Stimulated activated naive B cell treated with anti-CD40 and anti-IgM and Interleukin-4, amounts not matched to agents 10 μg/mL and 1 μg/mL and 100 μg/mL, for 72 hours (primary cell): ENCODE results near the gene PCDH15.

Experiments
- ATAC-seq, 2 donors: fragments of 150-1000 bp; cut with Tn5 transposase; replicated peaks; 2 replicates each; pipeline ENCODE4 v1.10.0; 2021; ENCODE audit warnings: moderate library complexity in 1 of 2
- DNase-seq: peaks from one replicate; pipeline ENCODE4 v3.0.0; 2021
- H3K27ac Mint-ChIP-seq: one replicate; pipeline ENCODE4 v1.8.0; 2022; ENCODE audit warnings: mild to moderate bottlenecking, mixed read lengths
- H3K27me3 Mint-ChIP-seq, 2 donors: one replicate each; pipeline ENCODE4 v1.8.0; 2022; ENCODE audit warnings: mixed read lengths in 2 of 2
- H3K36me3 Mint-ChIP-seq, 2 donors: one replicate each; pipeline ENCODE4 v1.8.0; 2022; ENCODE audit warnings: mixed read lengths in 2 of 2, mild to moderate bottlenecking in 1 of 2
- H3K4me1 Mint-ChIP-seq, 2 donors: one replicate each; pipeline ENCODE4 v1.8.0; 2022; ENCODE audit warnings: mixed read lengths in 2 of 2, mild to moderate bottlenecking in 1 of 2
- H3K4me3 Mint-ChIP-seq, 2 donors: one replicate each; pipeline ENCODE4 v1.8.0; 2022; ENCODE audit warnings: mild to moderate bottlenecking in 2 of 2, mixed read lengths in 2 of 2, moderate library complexity in 1 of 2
- H3K9me3 Mint-ChIP-seq, 2 donors: one replicate each; pipeline ENCODE4 v1.8.0; 2022; ENCODE audit warnings: mixed read lengths in 2 of 2, mild to moderate bottlenecking in 1 of 2

The PCDH15 gene

DNA sequence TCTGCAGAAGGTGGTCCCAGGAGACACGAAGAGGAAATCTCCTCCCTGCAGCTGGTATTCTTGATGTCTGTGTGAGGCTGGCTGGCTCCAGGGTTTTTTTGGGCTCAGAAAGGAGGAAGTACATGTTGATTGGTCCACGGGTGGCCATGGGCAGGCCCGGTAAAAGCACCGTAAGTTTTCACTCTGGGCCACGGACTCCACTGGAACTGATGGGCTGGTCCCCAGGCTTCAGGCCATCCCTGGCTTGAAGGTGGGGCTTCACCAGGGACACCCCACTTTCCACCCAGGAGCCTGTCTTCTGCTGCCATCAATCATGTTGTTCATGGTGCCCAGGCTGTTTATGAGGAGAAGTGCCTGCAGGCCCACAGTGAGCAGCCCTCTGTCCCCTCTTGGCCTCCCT is 736.8 kb downstream of the PCDH15 start:
- Mint-ChIP-seq H3K27me3 (no peaks in the 10 kb centered on the region), H3K4me3 (no peak overlapping the region), H3K27ac (no peak overlapping the region), H3K36me3 (no peaks in the 10 kb centered on the region), H3K9me3 (peaks cover 0 to 2% of the 10 kb centered on the region in 2 donors), H3K4me1 (no peaks in the 10 kb centered on the region)
- no peak for ATAC-seq
- no peak for DNase-seq

DNA sequence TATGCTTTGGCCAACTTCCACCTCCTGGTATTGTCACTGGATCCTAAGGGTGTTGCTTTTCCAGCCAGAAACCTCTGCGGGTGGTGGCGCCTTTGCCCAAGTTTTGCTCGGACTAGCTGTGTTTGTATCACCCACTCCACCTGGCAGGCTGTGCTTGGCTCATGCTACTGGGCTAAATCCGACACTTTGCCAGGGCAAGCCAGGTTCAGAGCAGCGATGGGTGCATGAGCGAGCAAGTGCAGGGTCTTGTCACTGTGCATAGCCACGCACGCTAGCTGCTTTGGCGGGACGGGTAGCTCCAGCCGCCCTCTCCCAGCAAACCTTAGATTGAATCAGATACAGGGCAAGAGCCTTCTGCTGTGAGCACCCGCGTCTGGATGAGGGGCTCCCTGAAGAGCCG is 737.5 kb downstream of the PCDH15 start:
- DNase-seq, result no peak
- Mint-ChIP-seq H3K4me1 (no peaks in the 10 kb centered on the region), H3K4me3 (no peak overlapping the region), H3K27me3 (no peaks in the 10 kb centered on the region), H3K27ac (no peak overlapping the region), H3K9me3 (peaks cover 0 to 2% of the 10 kb centered on the region in 2 donors), H3K36me3 (no peaks in the 10 kb centered on the region)
- ATAC-seq, result no peak

DNA sequence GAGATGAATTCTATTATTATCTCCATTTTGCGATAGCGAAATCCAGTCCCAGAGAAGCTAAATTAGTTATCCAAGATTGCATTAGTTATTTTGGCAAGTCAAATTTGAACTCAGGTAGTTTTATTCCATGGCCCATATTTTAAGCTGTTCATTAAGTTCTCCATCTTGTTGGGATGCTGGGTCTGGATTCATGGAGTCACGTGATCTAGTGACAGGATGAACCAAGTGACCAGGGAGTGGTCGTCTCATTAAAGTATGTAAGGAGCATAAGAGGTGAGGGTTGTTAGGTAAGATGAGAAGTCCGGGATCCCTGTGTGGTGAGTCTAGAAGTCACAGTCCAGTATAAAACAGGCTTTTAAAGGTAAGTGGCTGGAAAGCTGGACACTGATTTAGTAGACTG is 740.5 kb downstream of the PCDH15 start:
- H3K4me3 Mint-ChIP-seq, result no peak overlapping the region

DNA sequence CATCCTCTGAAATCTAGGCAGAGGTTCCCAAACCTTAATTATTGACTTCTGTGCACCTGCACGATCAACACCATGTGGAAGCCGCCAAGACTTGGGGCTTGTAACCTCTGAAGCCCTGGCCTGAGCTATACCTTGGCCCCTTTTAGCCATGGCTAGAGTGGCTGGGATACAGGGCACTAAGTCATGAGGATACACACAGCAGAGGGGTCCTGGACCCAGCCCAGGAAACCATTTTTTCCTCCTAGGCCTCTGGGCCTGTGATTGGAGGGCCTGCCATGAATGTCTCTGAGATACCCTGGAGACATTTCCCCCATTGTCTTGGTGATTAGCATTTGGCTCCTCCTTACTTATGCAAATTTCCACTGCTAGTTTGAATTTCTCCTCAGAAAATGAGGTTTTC is 743.7 kb downstream of the PCDH15 start:
- no peaks in the 10 kb centered on the region for H3K4me1 Mint-ChIP-seq
- H3K27me3 Mint-ChIP-seq, result no peaks in the 10 kb centered on the region
- no peak overlapping the region for H3K4me3 Mint-ChIP-seq

More for the DNA sequence above, 740.5 kb downstream of the PCDH15 start:
- Mint-ChIP-seq H3K36me3 (peaks cover 0 to 2% of the 10 kb centered on the region in 2 donors), H3K4me1 (no peaks in the 10 kb centered on the region), H3K9me3 (peaks cover 6 to 13% of the 10 kb centered on the region in 2 donors), H3K27ac (no peak overlapping the region), H3K27me3 (no peaks in the 10 kb centered on the region)
- no peak for ATAC-seq
- no peak for DNase-seq

DNA sequence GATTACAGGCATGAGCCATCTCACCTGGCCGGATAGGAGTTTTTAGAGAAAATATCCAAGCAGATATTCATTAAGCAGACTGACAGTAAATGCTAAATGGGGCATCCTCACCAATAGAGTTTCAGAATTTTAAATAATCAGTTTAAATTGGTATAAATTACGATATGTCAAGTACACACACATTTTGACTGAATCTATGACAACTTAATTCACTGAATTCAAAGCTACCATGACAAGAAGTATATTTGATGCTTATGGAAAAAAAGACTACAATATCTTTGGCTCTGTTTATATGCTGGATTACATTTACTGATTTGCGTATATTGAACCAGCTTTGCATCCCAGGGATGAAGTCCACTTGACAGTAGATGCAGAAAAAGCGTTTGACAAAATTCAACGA is 774.7 kb downstream of the PCDH15 start:
- Mint-ChIP-seq H3K4me3 (no peak overlapping the region), H3K4me1 (no peaks in the 10 kb centered on the region), H3K9me3 (peaks cover 1 to 4% of the 10 kb centered on the region in 2 donors), H3K27ac (no peak overlapping the region), H3K27me3 (no peaks in the 10 kb centered on the region), H3K36me3 (no peaks in the 10 kb centered on the region)
- no peak for DNase-seq
- no peak for ATAC-seq

More for the DNA sequence above, 743.7 kb downstream of the PCDH15 start:
- H3K36me3 Mint-ChIP-seq, result peaks cover 0 to 2% of the 10 kb centered on the region in 2 donors
- no peak overlapping the region for H3K27ac Mint-ChIP-seq
- H3K9me3 Mint-ChIP-seq, result peaks cover 12 to 13% of the 10 kb centered on the region in 2 donors
- ATAC-seq (no peak), DNase-seq (no peak)

DNA sequence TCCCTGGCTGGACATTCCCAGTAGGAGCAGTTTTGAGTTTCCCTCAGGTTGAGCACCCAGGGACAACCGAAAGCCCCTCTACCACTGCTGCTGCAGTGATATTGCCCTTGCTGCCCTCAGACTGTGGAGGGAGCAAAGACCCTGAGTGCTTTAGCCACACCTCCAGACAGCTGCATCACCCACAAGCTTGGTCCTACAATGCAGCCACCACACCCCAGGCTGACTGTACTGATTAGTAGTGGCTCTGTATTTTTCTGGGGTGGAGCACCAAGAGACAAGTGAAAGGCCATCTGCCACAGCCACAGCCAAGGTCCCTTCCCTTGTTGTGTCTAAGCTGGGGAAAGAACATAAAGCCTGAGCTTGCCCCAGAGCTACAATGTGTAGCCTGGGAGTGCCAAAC is 789.9 kb downstream of the PCDH15 start:
- ATAC-seq (no peak), DNase-seq (no peak)
- peaks cover 6 to 19% of the 10 kb centered on the region in 2 donors for H3K9me3 Mint-ChIP-seq
- no peaks in the 10 kb centered on the region for H3K4me1 Mint-ChIP-seq
- H3K27ac Mint-ChIP-seq, result no peak overlapping the region
- H3K27me3 Mint-ChIP-seq, result no peaks in the 10 kb centered on the region
- H3K4me3 Mint-ChIP-seq, result no peak overlapping the region
- no peaks in the 10 kb centered on the region for H3K36me3 Mint-ChIP-seq

DNA sequence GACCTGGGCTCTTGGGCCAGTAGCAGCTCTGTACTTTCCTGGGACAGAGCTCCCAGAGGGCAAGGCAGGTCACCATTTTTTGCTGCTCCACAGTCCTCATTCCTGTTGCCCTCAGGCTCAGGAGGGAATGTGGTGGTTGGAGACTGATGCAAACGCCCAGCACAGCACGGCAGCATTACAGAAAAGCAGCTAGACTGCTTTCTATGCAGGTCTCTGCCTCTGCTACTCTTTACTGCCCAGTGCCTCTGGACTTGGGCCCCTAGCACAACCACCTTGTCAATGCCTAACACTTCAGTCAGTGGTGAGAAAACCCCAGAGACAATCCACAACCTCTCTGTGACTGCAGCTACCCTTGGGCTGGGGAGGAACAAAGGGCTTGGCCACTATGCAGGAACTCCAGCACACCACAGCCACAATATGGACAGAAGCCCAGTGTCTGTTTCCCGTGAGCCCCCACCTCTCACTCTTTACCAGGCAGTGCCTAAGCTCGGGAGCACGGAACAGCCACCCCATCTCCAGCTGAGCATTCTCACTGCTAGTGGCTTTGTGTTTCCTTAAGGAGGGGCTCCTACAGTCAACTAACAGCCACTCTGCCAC is 790.6 kb downstream of the PCDH15 start:
- no peak overlapping the region for H3K4me3 Mint-ChIP-seq
- no peaks in the 10 kb centered on the region for H3K36me3 Mint-ChIP-seq
- ATAC-seq (no peak), DNase-seq (no peak)
- H3K4me1 Mint-ChIP-seq, result no peaks in the 10 kb centered on the region
- H3K9me3 Mint-ChIP-seq, result peaks cover 4 to 15% of the 10 kb centered on the region in 2 donors
- H3K27me3 Mint-ChIP-seq, result no peaks in the 10 kb centered on the region
- H3K27ac Mint-ChIP-seq, result no peak overlapping the region

DNA sequence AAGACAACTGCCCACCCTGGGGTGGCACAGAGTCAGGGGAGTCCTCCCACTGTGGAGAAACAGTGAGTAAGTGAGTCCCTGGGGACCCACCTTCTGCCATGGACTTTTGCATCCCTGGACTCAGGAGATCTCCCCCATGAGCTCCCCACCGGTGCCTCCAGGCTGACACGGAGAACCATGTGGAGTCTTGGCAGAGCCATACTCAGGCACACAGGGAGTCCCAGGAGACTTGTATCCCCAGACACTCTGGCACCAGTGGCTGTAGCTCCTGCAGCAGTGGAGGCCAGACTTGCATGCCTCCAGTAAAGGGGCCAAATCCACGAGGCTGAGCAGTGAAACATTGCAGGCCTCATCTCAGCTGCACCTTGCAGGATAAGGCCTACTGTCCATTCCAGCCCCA is 791.4 kb downstream of the PCDH15 start:
- DNase-seq (no peak), ATAC-seq (no peak)
- Mint-ChIP-seq H3K36me3 (no peaks in the 10 kb centered on the region), H3K27ac (no peak overlapping the region), H3K9me3 (peaks cover 4 to 14% of the 10 kb centered on the region in 2 donors), H3K4me1 (no peaks in the 10 kb centered on the region), H3K27me3 (no peaks in the 10 kb centered on the region), H3K4me3 (no peak overlapping the region)

DNA sequence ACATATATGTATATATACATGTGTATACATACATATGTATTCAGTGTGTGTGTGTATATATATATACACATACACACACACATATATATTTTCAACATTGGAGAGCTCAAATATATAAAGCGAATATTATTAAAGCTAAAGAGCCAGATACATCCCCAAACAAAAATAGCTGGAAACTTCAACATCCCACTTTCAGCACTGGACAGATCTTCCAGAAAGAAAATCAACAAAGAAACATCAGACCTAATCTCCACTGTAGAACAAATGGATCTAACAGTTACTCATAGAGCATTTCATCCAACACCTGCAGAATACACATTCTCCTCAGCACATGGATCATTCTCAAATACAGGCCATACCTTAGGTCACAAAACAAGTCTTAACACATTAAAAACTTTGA is 799.0 kb downstream of the PCDH15 start:
- H3K27ac Mint-ChIP-seq, result no peak overlapping the region
- no peaks in the 10 kb centered on the region for H3K36me3 Mint-ChIP-seq
- H3K4me1 Mint-ChIP-seq, result no peaks in the 10 kb centered on the region
- DNase-seq (no peak), ATAC-seq (no peak)
- H3K27me3 Mint-ChIP-seq, result no peaks in the 10 kb centered on the region
- H3K4me3 Mint-ChIP-seq, result no peak overlapping the region
- H3K9me3 Mint-ChIP-seq, result peaks cover 0 to 2% of the 10 kb centered on the region in 2 donors

DNA sequence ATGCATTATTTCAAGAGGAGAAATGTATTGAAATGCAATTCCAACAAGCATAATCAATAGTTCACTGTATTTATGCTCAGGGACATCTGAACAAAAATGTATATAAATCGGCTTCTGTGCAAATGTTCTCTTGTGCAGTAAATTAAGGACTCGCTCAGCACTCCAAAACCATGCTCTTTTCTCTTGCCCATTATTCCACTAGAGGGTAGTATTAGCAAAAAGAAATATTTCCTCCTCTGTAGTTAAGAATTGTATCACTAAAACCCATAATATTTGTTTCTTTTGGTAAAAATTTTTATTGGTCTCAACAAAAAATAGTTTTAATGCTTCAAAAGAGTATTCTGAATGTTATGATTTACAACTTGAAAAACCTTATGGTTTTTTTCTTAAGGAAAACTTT is 803.1 kb downstream of the PCDH15 start:
- no peaks in the 10 kb centered on the region for H3K27me3 Mint-ChIP-seq
- peaks cover 0 to 2% of the 10 kb centered on the region in 2 donors for H3K9me3 Mint-ChIP-seq
- ATAC-seq (no peak), DNase-seq (no peak)
- H3K4me1 Mint-ChIP-seq, result no peaks in the 10 kb centered on the region
- H3K4me3 Mint-ChIP-seq, result no peak overlapping the region
- H3K36me3 Mint-ChIP-seq, result no peaks in the 10 kb centered on the region
- H3K27ac Mint-ChIP-seq, result no peak overlapping the region

DNA sequence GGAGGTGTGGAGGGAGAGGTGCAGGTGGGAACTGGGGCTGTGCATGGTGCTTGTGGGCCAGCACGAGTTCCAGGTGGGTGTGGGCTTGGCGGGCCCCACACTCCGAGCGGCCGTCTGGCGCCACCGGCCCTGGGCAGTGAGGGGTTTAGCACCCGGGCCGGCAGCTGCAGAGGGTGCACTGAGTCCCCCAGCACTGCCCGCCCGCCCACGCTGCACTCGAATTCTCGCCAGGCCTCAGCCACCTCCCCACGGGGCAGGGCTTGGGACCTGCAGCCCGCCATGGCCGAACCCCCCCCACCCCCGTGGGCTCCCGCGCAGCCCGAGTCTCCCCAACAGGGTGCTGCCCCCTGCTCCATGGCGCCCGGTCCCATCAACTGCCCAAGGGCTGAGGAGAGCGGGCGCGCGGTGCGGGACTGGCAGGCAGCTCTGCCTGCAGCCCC is 810.2 kb downstream of the PCDH15 start:
- peaks cover 3 to 6% of the 10 kb centered on the region in 2 donors for H3K9me3 Mint-ChIP-seq
- no peak overlapping the region for H3K27ac Mint-ChIP-seq
- H3K36me3 Mint-ChIP-seq, result no peaks in the 10 kb centered on the region

DNA sequence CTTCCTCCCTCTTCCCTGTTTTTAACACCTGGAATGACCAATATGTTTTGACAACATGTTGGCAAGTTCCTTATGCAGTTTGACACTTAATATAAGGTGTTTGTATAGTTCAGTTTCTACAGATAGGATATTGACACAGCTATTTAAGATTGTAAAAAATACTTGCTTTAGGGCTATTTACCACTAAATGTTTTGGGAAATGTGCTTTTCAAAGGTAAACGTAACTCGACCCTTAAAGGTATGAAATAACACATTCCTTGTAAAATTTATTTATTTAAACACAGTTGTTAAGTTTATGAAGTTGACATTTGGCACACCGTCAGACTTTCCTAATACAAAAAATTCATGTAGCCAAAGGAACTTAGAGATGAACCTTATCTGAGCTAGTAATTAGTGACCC is 817.6 kb downstream of the PCDH15 start:
- Mint-ChIP-seq H3K9me3 (peaks cover 0 to 8% of the 10 kb centered on the region in 2 donors), H3K27ac (no peak overlapping the region), H3K36me3 (no peaks in the 10 kb centered on the region), H3K4me1 (no peaks in the 10 kb centered on the region), H3K4me3 (no peak overlapping the region), H3K27me3 (no peaks in the 10 kb centered on the region)
- ATAC-seq (no peak), DNase-seq (no peak)

More for the DNA sequence above, 810.2 kb downstream of the PCDH15 start:
- ATAC-seq, result no peak
- no peak for DNase-seq
- H3K4me1 Mint-ChIP-seq, result no peaks in the 10 kb centered on the region
- no peaks in the 10 kb centered on the region for H3K27me3 Mint-ChIP-seq
- H3K4me3 Mint-ChIP-seq, result no peak overlapping the region

DNA sequence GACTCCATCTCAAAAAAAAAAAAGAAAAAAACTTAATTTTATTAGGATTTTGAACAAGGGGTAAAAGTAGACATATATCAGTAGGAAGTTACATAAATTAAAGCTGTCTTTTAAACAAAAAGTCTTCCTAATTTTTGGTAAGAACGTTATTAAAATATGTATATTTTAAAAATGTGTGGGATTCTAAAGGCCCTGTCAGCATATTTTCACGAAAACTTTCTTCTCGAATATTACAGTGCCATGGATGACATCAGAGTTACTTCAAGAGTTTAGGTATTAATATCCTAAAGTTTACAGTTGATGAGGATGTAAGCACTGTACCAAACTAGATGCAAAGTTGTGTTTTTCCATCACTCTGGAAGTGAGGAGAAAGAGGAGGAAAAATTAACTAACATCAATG is 820.8 kb downstream of the PCDH15 start:
- Mint-ChIP-seq H3K36me3 (no peaks in the 10 kb centered on the region), H3K4me1 (no peaks in the 10 kb centered on the region), H3K27me3 (no peaks in the 10 kb centered on the region), H3K4me3 (no peak overlapping the region), H3K27ac (no peak overlapping the region), H3K9me3 (peaks cover 0 to 11% of the 10 kb centered on the region in 2 donors)
- ATAC-seq (no peak), DNase-seq (no peak)

DNA sequence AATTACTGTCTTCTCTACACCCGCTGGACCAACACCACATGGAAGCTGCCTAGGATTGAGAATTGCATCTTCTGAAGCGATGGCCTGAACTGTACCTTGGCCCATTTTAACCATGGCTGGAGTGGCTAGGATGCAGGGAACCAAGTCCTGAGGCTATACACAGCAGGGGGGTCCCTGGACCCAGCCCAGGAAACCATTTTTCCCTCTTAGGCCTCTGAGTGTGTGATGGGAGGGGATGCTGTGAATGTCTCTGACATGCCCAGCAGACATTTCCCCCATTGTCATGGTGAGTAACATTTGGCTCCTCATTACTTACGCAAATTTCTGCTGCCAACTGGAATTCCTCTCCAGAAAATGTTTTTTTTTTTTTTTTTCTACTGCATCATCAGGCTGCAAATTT is 822.7 kb downstream of the PCDH15 start:
- Mint-ChIP-seq H3K4me3 (no peak overlapping the region), H3K27me3 (no peaks in the 10 kb centered on the region), H3K4me1 (no peaks in the 10 kb centered on the region), H3K27ac (no peak overlapping the region), H3K36me3 (no peaks in the 10 kb centered on the region), H3K9me3 (peaks cover 0 to 9% of the 10 kb centered on the region in 2 donors)
- no peak for ATAC-seq
- no peak for DNase-seq

DNA sequence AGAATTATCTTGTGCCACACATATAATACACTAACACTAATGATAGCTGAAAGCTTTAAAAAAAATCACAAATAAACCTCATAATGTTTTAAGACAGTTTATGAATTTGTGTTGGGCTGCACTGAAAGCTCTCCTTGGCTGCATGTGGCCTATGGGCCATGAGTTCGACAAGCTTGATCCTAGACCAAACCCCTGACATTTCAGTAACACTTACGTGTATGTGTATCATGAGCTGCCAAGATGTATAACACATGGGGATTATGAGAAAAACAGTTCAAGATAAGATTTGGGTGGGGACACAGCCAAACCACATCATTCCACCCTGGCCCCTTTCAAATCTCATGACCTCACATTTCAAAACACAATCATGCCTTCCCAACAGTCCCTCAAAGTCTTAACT is 823.8 kb downstream of the PCDH15 start:
- H3K27me3 Mint-ChIP-seq, result no peaks in the 10 kb centered on the region
- ATAC-seq (no peak), DNase-seq (no peak)
- no peak overlapping the region for H3K4me3 Mint-ChIP-seq
- H3K9me3 Mint-ChIP-seq, result peaks cover 0 to 9% of the 10 kb centered on the region in 2 donors
- no peaks in the 10 kb centered on the region for H3K4me1 Mint-ChIP-seq
- H3K36me3 Mint-ChIP-seq, result no peaks in the 10 kb centered on the region
- H3K27ac Mint-ChIP-seq, result no peak overlapping the region

DNA sequence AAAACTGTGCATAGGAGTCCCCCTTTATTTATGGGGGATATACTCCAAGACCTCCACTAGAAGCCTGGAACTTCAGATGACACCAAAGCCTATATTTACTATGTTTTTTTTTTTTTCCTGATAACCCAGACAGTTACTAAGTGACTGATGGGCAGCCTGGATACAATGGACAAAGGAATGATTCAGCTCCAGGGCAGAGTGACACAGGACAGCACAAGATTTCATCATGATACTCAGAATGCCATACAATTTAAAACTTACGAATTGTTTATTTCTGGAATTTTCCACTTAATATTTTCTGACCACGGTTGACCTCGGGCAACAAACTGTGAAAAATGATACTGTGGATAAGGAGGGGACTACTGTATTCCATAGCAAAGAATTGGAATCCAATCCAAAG is 843.6 kb downstream of the PCDH15 start:
- no peaks in the 10 kb centered on the region for H3K36me3 Mint-ChIP-seq
- H3K27ac Mint-ChIP-seq, result no peak overlapping the region
- no peak for DNase-seq
- no peak for ATAC-seq
- H3K9me3 Mint-ChIP-seq, result peaks cover 0 to 1% of the 10 kb centered on the region in 2 donors
- no peaks in the 10 kb centered on the region for H3K4me1 Mint-ChIP-seq
- H3K4me3 Mint-ChIP-seq, result no peak overlapping the region
- H3K27me3 Mint-ChIP-seq, result no peaks in the 10 kb centered on the region
